Right atrium auricular region (tissue), 2 donors: ENCODE measurements around the gene EDIL3. TPM values are rescaled to one million over a fixed set of nuclear protein-coding genes. Genes with fewer than 3 reads are reported as not detected.

Experiments
- DNase-seq: peaks from one replicate; pipeline ENCODE4 v3.0.0-alpha.2; 2019; ENCODE audit warnings: low spot score
- H3K27ac ChIP-seq, 2 donors: fragments of 200-600 bp; sonication (generic); 1 replicate in 1 of 2; 2 replicates in 1 of 2; pipeline ENCODE4 v1.5.1; 2016 to 2019
- H3K27me3 ChIP-seq, 2 donors: fragments of 200-600 bp; sonication (generic); one replicate each; pipeline versions ENCODE4 v1.5.1 to v1.6.0; 2017 to 2019
- H3K36me3 ChIP-seq: fragments of 200-600 bp; sonication (generic); one replicate; pipeline ENCODE4 v1.5.1; 2016
- H3K4me1 ChIP-seq, 2 donors: fragments of 200-600 bp; sonication (generic); one replicate each; pipeline versions ENCODE4 v1.5.1 to v1.6.0; 2017 to 2019
- H3K4me3 ChIP-seq, 2 donors: fragments of 200-600 bp; sonication (generic); 1 replicate in 1 of 2; 2 replicates in 1 of 2; pipeline ENCODE4 v1.5.1; 2017 to 2019; ENCODE audit warnings: mild to moderate bottlenecking in 1 of 2, moderate library complexity in 1 of 2
- H3K9me3 ChIP-seq, 2 donors: fragments of 200-600 bp; sonication (generic); one replicate each; pipeline ENCODE4 v1.5.1; 2019
- CTCF ChIP-seq, 2 donors: fragments of 200-600 bp; sonication (generic); IDR thresholded peaks; one replicate each; pipeline ENCODE4 v1.5.1; 2019; ENCODE audit warnings: antibody characterized with exemption in 2 of 2
- total RNA-seq, 2 donors: library from RNA; depleted of rRNA; stranded (reverse); fragments of >200 nt; gene quantifications; one replicate each; pipeline ENCODE4 v1.1.0, GENCODE V29; 2016

EDIL3 gene
- total RNA-seq, 2 donors from 2014 or later: 9.0 to 10.8 TPM

GRCh38 chr5:83925955-83926337, 458.7 kb downstream of the EDIL3 start:
- Histone ChIP-seq H3K4me1 (no peaks in the 10 kb centered on the region), H3K27me3 (no peaks in the 10 kb centered on the region), H3K9me3 (peaks cover 0 to 6% of the 10 kb centered on the region in 2 donors), H3K36me3 (no peaks in the 10 kb centered on the region), H3K27ac (no peak overlapping the region), H3K4me3 (no peak overlapping the region)
- no peak for DNase-seq
- TF ChIP-seq CTCF (IDR thresholded peaks at IDR 0.05): no peak

- Histone ChIP-seq H3K27ac (no peak overlapping the region), H3K4me1 (no peaks in the 10 kb centered on the region), H3K27me3 (no peaks in the 10 kb centered on the region), H3K9me3 (peaks cover 0 to 6% of the 10 kb centered on the region in 2 donors), H3K4me3 (no peak overlapping the region), H3K36me3 (no peaks in the 10 kb centered on the region)
- no peak for TF ChIP-seq CTCF (IDR thresholded peaks at IDR 0.05)
- DNase-seq: no peak
These were observed 459.2 kb downstream of the EDIL3 start for GRCh38 chr5:83925321-83925954.

- Histone ChIP-seq H3K9me3 (peaks cover 0 to 6% of the 10 kb centered on the region in 2 donors), H3K4me3 (no peak overlapping the region), H3K4me1 (no peaks in the 10 kb centered on the region), H3K27ac (no peak overlapping the region), H3K27me3 (no peaks in the 10 kb centered on the region), H3K36me3 (no peaks in the 10 kb centered on the region)
- no peak for TF ChIP-seq CTCF (IDR thresholded peaks at IDR 0.05)
- no peak for DNase-seq
These were observed 459.8 kb downstream of the EDIL3 start for GRCh38 chr5:83924891-83925290.

GRCh38 chr5:83924171-83924570, 460.5 kb downstream of the EDIL3 start:
- no peak for DNase-seq
- H3K27me3 ChIP-seq: no peaks in the 10 kb centered on the region
- no peaks in the 10 kb centered on the region for H3K4me1 ChIP-seq
- no peak overlapping the region for H3K4me3 ChIP-seq
- H3K27ac ChIP-seq: no peak overlapping the region
- no peaks in the 10 kb centered on the region for H3K36me3 ChIP-seq
- no peak for TF ChIP-seq CTCF (IDR thresholded peaks at IDR 0.05)
- H3K9me3 ChIP-seq: peaks cover 0 to 6% of the 10 kb centered on the region in 2 donors

- no peak for DNase-seq
- H3K36me3 ChIP-seq: no peaks in the 10 kb centered on the region
- peaks cover 0 to 6% of the 10 kb centered on the region in 2 donors for H3K9me3 ChIP-seq
- H3K4me1 ChIP-seq: no peaks in the 10 kb centered on the region
- H3K4me3 ChIP-seq: no peak overlapping the region
- no peak for TF ChIP-seq CTCF (IDR thresholded peaks at IDR 0.05)
- no peaks in the 10 kb centered on the region for H3K27me3 ChIP-seq
- H3K27ac ChIP-seq: no peak overlapping the region
These were observed 462.0 kb downstream of the EDIL3 start for GRCh38 chr5:83922699-83923098.

GRCh38 chr5:83921666-83922193, 462.9 kb downstream of the EDIL3 start:
- no peak overlapping the region for H3K27ac ChIP-seq
- H3K27me3 ChIP-seq: no peaks in the 10 kb centered on the region
- no peaks in the 10 kb centered on the region for H3K36me3 ChIP-seq
- no peaks in the 10 kb centered on the region for H3K4me1 ChIP-seq
- no peak overlapping the region for H3K4me3 ChIP-seq
- H3K9me3 ChIP-seq: peaks cover 0 to 6% of the 10 kb centered on the region in 2 donors
- no peak for TF ChIP-seq CTCF (IDR thresholded peaks at IDR 0.05)
- no peak for DNase-seq
